Myocyte (in vitro differentiated cells): ENCODE results near the gene NKRF. TPM values are rescaled to one million over a fixed set of nuclear protein-coding genes. Genes with fewer than 3 reads are reported as not detected.

ENCODE experiments used
- microRNA counts: library from miRNA; unstranded; fragments of <30 nt; microRNA quantifications from one replicate; lab custom pipeline; 2016
- microRNA-seq: library from miRNA; unstranded; fragments of <30 nt; microRNA quantifications from one replicate; pipeline ENCODE4, GENCODE V29; 2016
- total RNA-seq: library from RNA; depleted of rRNA; stranded (reverse); fragments of >200 nt; gene quantifications from 2 replicates; pipeline ENCODE4 v1.2.3, GENCODE V29; 2014

The NKRF gene
- total RNA-seq, 1 donor from 2014 or later = 5.5 TPM

MicroRNAs encoded within 50 kb of the gene (microRNA counts, 767-probe panel; counts per million panel counts)
- microRNA hsa-miR-766-3p (lab: Ali Mortazavi, UCI) = not detected

Small RNA genes within 50 kb of the gene (microRNA-seq; reads per million reads assigned to microRNA genes)
- 2.3 reads per million, percentile 8 among the genes with 10 or more reads in this experiment for gene MIR766

Other genes with a start within 250 kb of the NKRF start
- gene SLC25A43, start 207.1 kb downstream of the NKRF start, total RNA-seq = 7.9 and 9.8 TPM in 2 replicates
- gene SLC25A5, start 138.0 kb downstream of the NKRF start, total RNA-seq = 118 and 173 TPM in 2 replicates
- 15.6 and 18.3 TPM in 2 replicates for gene STEEP1, start 41.0 kb downstream of the NKRF start, total RNA-seq
- 38.0 and 39.5 TPM in 2 replicates for gene UBE2A, start 31.9 kb downstream of the NKRF start, total RNA-seq
- gene SEPTIN6, start 86.7 kb upstream of the NKRF start, total RNA-seq = 3.9 and 4.3 TPM in 2 replicates
- gene SOWAHD, start 152.2 kb upstream of the NKRF start, total RNA-seq = 0.31 TPM in 1 of 2 replicates, not detected in the other
- 4,489 and 7,031 TPM in 2 replicates for gene RPL39, start 185.2 kb upstream of the NKRF start, total RNA-seq
- gene UPF3B, start 246.5 kb upstream of the NKRF start, total RNA-seq = 1.7 and 2.6 TPM in 2 replicates